ENCODE data around the gene RPL4.
"Not testable (repeated sequence)": the region's sequence is repeated elsewhere in the genome, so short reads cannot be mapped to it uniquely, and the experiment has no call there.

RPL4 gene

DNA sequence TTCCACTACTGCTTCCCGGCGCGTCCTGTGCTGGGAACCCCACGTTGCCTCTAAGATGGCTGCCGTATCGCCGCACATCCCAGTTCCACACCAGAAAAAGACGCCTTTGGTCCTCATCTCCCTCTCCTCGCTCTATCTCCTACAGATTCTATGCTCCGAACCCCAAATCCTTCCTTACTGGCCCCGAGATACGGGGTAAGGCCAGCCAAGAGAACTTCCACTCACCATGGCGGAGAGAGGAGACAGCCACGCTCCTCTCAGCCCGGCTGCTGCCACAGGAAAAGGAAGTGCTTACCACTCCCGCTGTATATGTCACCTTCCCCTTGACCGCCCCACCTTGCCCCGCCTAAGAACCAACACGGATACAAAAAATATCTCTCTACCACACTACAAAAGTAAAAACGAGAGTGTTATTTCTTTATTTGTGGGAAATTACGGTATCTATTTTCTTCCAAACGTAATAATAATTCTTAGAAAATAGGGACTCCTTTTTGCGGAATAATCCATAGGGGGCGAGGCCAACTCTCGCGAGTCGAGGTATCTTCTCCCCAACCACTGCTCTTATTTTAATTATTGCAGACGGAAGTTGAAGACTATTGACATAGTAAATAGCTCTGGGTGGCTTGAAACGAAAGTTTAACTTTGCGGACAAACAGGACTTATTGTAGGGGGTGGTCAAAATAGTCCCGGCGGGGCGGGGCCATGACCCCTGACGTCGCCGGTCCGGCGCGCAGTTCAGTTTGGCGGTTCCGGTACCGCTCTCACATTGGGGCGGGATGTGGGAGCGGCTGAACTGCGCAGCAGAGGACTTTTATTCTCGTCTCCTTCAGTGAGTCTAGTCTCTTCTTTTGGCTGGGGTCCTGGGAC is at the start of gene RPL4, which contains the start of gene ZWILCH:
RPL4 (minus strand) TSS at position 293 of the 867 bp plus-strand sequence; CDS start at position 228, 65 bp downstream.
ZWILCH (plus strand) TSS at position 764 of the 867 bp plus-strand sequence; CDS start at position 777, 13 bp downstream.
- peak; percentile 67 for DNase-seq (ENCODE audit: low read depth)

DNA sequence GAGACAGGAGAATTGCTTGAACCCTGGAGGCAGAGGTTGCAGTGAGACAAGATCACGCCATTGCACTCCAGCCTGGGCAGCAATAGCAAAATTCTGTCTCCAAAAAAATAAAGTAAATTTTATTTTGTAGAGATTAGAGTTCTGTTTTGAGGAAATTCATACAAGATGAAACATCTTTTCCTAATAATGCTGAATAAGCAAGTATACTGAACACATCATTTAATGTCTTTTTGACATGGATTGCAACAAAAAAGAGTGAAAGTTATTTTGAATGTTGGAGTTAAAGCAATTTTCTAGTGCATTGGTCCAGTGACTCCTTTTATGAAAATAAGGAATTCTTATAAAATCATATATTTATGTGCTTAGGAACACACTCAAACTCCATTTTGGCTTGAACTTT is 40.6 kb upstream of the RPL4 start:
- DNase-seq (ENCODE audit: low read depth): no peak

DNA sequence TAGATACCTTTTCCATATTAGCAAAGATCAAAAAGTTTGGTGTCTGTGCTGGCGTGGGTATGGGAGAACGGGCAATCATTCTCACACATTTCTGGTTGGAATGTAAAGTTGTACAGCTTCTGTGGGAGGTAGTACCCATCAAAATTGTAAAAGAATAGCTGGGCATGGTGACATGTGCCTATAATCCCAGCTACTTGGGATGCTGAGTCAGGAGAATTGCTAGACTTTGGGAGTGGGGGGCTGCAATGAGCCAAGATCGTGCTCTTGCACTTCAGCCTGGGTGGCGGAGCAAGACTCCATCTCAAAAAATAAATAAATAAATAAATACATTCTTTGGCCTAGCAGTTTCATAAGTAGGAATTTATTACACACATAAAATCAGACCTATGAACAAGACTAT is 38.2 kb upstream of the RPL4 start:
- DNase-seq (ENCODE audit: low read depth): no peak

DNA sequence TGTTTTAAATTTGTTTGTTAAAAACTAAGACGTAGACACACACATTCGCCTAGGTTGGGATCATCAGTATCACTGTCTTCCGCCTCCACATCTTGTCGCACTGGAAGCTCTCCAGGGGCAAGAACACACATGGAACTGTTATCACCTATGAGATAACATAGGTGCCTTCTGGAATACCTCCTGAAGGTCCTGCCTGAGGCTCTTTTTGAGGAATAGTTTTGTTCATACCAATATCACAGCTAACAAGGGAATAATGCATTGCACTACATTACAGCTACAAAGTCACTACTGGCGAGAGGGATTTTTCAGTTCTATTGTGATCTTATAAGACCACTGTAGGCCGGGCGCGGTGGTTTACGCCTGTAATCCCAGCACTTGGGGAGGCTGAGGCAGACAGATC is 30.4 kb upstream of the RPL4 start:
- DNase-seq (ENCODE audit: low read depth): no peak

DNA sequence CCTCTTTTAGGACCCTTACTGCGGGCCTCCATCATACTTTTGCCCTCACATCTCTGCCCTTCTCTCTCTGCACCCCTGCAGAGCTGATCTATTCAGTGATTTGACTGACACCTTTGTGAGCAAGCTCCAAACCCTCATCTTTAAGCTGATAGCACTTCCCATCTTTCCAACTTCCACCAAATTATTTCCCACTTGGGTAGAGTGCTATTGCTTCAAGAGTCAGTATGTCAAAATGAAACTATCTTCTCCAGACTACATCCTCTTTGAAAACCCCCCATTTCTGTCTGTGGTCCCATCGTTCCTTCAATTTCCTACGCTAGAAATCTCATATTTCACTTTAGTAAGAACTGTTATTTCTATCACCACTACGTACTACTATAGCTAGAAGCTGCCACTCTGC is 20.2 kb upstream of the RPL4 start:
- no peak for DNase-seq (ENCODE audit: low read depth)

DNA sequence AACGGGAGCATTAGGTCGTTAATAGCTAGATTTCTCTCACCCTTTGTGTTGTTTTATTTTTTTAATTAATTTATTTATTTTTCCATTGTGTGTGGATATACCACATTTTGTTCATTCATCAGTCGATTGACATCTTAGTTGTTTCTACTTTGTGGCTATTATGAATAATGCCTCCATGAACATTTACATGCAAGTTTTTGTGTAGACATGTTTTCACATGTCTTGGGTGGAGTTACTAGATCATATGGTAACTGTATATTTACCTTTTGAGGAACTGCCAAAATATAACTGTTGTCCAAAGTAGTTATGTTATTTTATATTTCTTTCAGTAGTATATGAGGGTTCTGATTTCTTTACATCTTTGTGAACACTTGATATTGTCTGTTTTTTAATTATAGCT is 19.3 kb upstream of the RPL4 start:
- DNase-seq (ENCODE audit: low read depth): no peak

DNA sequence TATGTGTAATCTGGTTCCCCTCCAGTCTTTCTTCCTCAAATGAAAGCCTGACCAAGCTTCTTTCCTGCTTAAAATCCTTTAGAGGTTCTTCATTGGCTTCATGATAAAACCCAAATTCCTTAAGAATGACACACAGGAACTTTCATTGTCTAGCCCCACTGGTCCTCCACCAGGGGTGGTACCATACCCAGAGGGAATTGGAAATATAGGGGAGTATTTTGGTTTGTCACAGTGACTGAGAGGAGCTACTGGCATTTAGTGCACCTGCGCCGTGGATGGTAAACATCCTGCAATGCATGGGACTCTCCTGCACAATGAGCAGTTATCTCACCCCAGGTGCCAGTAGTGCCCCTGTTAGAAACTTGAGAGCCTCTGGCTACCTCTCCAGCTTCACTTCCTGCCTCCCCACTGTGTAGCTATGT is 11.3 kb upstream of the RPL4 start:
- DNase-seq (ENCODE audit: low read depth): no peak

DNA sequence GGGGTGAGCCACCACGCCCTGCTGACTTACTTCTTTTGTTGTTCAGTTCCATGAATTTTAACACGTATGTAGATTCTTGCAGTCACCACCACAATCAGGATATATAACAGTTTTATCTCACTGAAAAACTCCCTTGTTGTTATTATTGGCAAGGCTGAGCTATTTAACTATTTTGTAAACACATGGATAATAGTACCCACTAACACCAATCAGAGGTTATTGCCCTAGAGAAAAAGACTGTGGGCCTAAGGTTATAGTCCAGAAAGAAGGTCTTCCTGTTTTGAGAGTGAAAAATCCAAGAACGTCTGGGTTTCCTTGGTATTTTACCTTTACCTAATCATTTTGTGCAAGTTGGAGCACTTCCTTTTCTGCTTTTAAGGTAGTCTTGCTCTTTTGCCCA is 9.9 kb upstream of the RPL4 start:
- DNase-seq (ENCODE audit: low read depth): no peak

DNA sequence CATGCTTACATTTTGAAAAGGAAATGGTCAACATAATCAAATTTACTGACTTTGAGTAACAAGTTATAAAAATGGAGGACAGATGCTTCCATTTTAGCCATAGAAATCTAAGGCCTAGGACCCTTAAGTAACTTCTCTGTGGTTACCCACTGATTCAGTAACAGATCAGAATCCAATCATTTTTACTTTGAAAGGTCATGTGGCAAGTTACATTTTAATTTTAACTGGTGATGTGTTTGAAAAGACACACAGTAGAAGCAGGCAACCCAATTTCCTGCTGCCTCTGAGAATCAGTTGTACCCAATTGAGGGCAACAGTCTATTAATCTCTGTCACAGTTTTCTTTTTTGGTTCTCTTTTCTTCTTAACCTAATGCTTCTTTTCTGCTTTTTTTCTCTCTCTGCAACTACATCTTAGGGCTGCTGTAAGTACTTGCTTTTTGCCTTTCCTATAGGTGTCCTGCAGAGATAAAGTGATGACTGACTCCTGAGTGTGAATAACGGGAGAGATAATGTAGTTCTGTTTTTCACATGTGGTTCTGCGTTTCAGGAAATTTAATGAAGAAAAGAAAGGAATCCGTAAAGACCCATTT is 3.7 kb upstream of the RPL4 start:
- DNase-seq (ENCODE audit: low read depth): no peak

DNA sequence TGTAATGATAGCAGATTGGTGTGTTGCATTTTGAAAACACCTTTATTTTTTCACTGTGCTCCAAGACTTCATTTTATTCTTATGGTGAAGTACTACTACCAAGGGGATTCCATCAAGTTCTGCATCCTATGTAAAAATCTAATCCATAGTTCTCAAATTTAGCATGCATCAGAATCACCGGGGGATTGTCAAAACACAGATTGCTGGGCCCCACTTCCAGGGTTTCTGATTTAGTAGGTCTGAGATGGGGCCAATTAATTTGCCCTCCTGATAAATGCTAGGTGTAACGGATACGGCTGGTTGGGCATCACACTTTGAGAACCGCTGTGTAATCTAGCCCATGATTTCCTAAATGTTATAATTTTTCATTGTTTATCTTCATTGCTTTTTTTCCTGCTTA is 1.2 kb upstream of the RPL4 start:
- DNase-seq (ENCODE audit: low read depth): no peak

DNA sequence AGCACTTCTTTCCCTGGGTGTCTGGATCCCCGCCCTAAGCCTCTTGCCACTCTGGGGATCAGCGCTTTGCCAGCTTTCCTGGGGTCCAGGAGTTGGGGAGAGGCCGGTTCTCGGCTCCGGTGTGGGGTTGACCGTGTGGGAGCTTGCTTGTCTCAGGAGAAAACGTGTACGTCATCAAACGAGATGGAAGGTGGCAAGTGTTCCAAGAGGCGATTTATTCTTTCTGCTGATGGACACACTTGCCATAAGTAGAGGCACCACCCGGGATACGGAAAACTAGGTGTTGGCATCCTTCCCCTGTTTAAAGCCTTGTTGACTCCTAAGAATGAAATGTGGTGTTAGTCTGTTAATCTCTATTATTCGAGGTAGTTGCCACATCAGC is 766 bp upstream of the RPL4 start:
- DNase-seq (ENCODE audit: low read depth): no peak

DNA sequence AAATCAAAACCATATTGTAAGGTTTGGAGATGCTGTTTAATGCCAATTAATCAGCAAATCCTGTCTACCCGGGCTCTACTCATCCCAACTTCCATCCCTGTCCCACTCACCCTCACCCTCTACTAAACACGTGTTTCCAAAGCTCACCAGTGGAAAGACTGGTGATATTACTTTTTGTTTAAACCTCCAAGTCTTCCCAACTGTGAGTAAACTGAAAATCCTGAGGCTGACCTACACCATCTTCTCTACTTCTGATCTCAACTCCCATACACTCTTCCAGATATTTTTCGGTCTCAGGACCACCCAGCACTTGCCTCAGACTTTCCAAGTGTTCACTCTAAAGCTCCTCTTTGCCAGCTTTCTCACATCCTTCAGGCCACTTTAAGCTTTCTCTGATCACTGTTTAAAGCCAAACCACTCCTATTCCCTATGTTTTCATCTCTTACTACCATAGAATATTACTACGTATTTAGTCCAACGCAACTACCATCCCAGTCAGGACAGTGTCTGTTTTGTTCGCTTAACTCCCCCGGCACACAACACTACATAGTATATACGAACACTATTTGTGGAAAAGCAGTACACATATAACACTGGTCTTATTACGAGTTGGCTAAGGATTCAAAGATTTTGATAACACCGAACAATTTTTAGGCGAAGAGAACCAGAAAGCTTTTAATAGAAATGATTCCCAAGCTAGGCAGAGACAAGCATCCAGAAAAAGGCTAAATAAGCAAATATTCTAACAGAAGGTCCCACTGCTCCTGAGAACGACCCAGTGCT is 684 bp downstream of the RPL4 start:
- DNase-seq (ENCODE audit: low read depth): no peak

DNA sequence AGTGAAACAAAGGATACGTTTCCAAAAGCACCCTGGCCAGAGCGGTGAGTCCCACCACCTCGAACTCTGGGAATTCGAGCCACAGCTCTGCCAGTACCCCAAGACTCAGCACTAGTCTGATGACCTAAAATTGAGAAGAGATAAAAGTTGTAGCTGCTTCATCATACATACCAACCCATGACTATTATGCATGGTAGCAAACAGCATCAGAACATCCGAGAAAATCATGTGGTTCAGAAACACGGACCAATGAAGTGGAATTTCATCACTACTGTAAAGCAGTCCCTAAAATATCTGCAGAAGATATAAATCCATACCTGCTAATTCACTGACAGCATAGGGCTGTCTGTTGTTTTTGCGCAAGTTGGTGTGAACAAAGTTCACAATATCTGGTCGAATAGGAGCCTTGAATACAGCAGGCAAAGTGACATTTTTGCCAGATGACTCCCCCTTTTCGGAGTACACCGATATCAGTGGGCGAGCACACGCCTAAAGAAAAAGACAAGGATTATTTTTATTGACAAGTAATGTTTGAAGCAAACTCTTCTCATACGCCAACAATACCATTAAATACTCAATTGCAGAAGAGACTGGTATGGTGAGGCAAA is 1.5 kb downstream of the RPL4 start:
- DNase-seq (ENCODE audit: low read depth): not testable (repeated sequence)

DNA sequence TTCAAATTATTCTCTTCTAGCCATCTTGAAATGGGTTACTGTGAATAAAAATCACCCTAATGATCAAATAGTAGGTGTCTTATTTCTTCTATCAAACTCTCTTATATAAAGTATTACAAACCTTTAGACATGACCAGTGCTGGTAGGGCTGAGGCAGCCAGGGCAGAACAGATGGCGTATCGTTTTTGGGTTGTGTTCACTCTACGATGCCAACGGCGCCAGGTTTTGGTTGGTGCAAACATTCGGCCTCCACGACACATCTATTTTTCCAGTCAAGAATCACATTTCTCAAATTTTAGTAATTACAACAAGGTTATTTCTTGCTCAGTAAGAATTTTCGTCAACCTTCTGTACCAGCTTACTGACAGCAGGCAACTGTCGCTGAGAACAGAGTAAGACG is 2.2 kb downstream of the RPL4 start:
- DNase-seq (ENCODE audit: low read depth): no peak

DNA sequence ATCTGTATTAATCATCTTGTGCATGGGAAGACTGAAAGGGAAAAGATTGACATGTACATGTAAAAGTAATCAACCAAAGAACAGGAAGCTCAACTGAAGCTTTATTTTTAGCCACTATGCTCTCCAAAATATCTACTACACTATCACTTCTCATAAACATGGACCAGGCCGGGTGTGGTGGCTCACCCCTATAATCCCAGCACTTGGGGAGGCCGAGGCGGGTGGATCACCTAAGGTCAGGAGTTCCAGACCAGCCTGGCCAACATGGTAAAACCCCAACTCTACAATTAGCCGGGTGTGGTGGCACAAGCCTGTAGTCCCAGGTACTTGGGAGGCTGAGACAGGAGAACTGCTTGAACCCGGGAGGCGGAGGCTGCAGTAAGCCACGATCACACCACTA is 4.3 kb downstream of the RPL4 start:
- not testable (repeated sequence) for DNase-seq (ENCODE audit: low read depth)

DNA sequence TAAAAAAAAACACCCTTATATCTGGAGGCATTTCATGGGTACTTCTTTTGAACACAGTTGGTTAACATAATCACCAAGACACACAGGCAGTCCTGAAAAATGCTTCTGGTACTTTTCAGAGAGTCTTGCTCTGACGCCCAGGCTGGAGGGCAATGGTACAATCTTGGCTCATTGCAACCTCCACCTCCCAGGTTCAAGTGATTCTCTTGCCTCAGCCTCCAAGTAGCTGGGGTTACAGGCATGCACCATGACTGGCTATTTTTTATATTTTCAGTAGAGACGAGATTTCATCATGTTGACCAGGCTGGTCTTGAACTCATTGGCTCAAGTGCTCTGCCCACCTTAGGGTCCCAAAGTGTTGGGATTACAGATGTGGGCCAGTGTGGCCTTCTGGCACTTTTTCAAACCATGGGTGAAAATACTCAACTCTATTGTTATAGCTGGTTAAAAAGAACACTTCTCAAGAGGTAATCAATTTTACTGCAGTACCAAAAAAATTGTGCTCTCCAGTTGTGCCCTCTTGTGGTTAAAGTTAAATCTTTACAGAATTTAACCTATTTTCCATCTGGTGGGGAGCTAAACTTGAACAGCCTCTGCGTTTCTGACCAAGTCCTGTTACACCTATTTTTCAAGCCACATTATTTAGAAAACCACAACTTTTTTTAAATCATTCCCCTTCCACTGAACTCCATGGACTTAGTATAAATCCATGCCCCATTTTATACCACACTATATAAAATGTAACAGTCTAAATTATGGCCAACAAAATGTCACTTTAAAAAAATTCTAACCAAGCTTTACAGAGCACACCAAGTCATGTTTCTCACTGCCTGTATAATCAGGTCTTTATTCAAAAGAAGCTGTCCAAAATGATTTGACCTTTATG is 5.9 kb downstream of the RPL4 start:
- DNase-seq (ENCODE audit: low read depth): no peak

DNA sequence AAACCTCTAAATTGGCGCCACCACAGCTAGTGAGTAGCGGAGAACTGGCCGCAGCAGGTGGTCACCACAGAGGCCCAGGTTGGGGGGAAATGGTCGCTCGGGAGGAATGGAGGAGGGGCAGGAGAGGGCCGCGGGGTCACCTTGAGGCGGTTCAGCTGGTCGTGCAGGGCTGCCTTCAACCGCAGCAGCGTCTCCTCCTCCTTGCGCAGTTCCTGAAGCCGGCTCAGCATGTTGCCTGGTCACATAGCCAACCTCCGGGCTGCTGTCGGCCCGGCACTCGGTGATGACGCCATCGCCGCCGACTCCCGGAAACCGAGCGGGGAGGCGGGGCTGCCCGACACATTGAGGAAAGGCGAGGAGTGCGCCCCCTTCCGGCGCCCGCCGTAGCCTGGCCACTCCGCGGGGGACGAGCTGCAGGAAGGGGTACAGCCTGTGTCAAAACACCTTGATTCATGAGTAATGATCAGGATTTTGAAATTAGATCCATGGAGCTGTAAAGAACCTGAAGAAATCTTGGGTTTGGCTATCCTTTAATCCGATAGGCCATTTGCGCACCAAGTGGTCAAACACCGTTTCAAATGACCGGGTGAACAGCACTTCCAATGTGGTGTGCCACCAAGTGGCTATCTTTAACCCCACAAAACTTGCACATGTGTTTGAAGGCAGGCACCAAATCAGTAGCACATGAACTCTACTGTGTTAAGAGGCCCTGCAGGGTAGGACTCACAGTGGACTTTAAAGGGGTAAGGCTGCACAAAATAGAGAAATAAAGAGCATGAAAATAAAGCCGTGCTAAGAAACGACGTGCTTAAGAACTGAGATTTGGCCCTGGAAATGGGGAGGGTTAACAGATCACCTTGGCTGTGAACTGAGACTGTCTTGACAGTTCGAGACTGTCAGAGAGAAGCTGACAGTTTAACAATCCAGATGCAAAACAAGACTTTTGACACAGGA is 6.9 kb downstream of the RPL4 start, which contains the start of gene SNAPC5:
SNAPC5 (minus strand) TSS at position 261 of the 954 bp plus-strand sequence; CDS start at position 230, 31 bp downstream.
- DNase-seq (ENCODE audit: low read depth): peak; percentile 96

DNA sequence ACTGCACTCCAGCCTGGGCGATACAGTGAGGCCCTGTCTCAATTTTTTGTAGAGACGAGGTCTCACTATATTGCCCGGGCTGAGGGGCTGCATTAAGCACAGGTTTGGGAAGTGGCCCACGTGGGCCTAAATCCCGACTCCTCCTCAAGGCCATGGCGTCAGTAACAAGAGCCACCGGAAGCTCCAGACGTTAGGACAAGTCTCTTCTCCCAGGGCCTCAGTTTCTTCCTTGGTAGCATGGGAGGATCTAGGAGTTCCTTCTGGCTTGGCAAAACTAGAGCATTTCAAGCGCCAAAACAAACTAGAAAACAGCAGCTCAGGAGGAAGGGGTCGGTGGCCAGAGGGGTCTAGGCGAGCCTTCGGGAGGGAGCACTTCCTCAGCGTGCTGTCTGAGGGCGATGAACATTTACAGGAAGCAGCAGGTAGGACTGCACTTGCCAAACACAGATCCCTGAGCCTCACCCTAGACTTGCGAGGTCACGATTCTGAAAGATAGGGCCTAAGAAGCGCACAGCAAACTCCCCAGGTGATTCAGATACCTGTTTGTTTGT is 7.6 kb downstream of the RPL4 start:
- DNase-seq (ENCODE audit: low read depth): no peak

DNA sequence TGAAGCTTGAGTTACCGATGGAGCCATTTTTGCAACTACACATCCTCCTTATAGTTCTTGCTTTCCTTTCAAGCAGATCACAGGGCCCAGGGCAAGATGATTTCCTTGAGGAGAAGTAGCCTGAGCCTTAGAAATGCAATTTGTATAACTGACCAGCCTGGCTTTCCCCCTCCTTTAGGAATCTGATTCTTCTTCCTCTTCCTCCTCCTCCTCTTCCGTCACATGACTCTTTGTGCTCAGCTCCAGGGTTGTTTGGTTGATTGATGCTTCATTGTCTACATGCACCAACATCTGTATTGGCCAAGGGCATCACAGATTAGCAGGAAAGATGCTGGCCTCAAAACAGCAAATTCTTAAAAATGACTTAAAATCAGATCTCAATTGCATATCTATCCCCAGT is 10.4 kb downstream of the RPL4 start:
- DNase-seq (ENCODE audit: low read depth): no peak

DNA sequence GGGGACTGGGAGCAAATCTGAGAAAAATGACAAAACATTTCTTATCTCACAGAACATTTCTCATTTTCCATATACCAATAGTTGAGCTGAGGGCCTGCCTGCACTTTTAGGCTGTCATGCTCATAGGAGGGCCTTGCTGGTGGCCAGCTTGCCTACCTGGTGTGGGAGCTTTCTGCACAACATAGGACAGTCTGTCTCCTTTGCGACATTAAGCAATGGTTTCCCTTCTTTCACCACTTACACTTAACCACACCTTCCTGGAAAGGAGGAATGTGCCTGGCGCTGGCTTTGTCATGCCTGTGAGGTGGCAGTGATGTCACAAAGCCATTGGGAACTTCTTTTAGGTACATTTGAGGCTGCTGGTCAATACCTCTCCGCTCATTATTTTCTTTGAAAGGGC is 12.8 kb downstream of the RPL4 start:
- no peak for DNase-seq (ENCODE audit: low read depth)

Data from stimulated activated CD4-positive, alpha-beta T cell treated with anti-CD3 and anti-CD28 coated beads, Interleukin-2, amount 100 ng/mL, for 4 hours (primary cell).